Endothelial cell of umbilical vein (primary cell): ENCODE measurements around the gene NKAIN4. TPM values are rescaled to one million over a fixed set of nuclear protein-coding genes. Genes with fewer than 3 reads are reported as not detected.

ENCODE experiments used
- BruUV-seq: library from RNA; stranded (reverse); fragments of 400-500 nt; replicated peaks from 2 replicates; lab custom pipeline; 2021; lab: Mats Ljungman, UMichigan
- CTCF ChIA-PET: fragments of 300-600, 350-600 bp; sonication (Branson Sonifier 250); formaldehyde crosslinking; loops from one replicate; lab custom pipeline; 2021; ENCODE audit warnings: antibody characterized with exemption, inconsistent platforms; lab: Charles Lee
- POLR2A ChIA-PET: fragments of 300-600, 350-600 bp; sonication (Branson Sonifier 250); formaldehyde crosslinking; loops from one replicate; lab custom pipeline; 2021; ENCODE audit warnings: antibody characterized with exemption, inconsistent platforms; lab: Charles Lee
- DNase-seq: peaks from one replicate; pipeline ENCODE4 v3.0.0-alpha.2; 2011; ENCODE audit warnings: low read depth, low spot score
- FAIRE-seq: peaks from 2 replicates; lab custom pipeline; 2011; peaks lifted over from hg19 to GRCh38; lab: Jason Lieb, UNC
- H2AFZ ChIP-seq: 2 replicates; pipeline ENCODE4 v1.6.0; 2012; ENCODE audit warnings: low read depth, low read length, control low read depth, inconsistent platforms
- H3K27ac ChIP-seq: 2 replicates; pipeline ENCODE4 v1.5.1; 2011; ENCODE audit warnings: low read depth, mild to moderate bottlenecking, control low read depth, low read length, moderate library complexity; ENCODE audit not compliant: insufficient read depth
- H3K27me3 ChIP-seq, 2 experiments: 2 replicates each; pipeline versions ENCODE4 v1.6.0 to v1.6.1; 2011; ENCODE audit warnings: low read length in 2 of 2, mixed read lengths in 1 of 2; ENCODE audit not compliant: control insufficient read depth in 2 of 2, insufficient read depth in 2 of 2
- H3K36me3 ChIP-seq, 2 experiments: 2 replicates in 1 of 2; 3 replicates in 1 of 2; pipeline ENCODE4 v1.5.1; 2011; ENCODE audit warnings: low read length in 2 of 2, mild to moderate bottlenecking in 1 of 2, moderate library complexity in 1 of 2; ENCODE audit not compliant: control insufficient read depth in 2 of 2, insufficient read depth in 2 of 2; ENCODE audit errors: extremely low read depth in 1 of 2
- H3K4me1 ChIP-seq: 3 replicates; pipeline ENCODE4 v1.5.1; 2011; ENCODE audit warnings: mild to moderate bottlenecking, low read length; ENCODE audit not compliant: control insufficient read depth, insufficient read depth; ENCODE audit errors: extremely low read depth
- H3K4me2 ChIP-seq: 2 replicates; pipeline ENCODE4 v1.6.1; 2011; ENCODE audit warnings: low read length, control low read depth, mixed read lengths; ENCODE audit not compliant: insufficient read depth
- H3K4me3 ChIP-seq, 3 experiments: fragments of 200-600 bp in 1 of 3; sonication (generic), shearing (Covaris generic) in 1 of 3; replicated peaks in 1 of 3; 2 replicates each; pipeline ENCODE4 v1.5.1; 2011 to 2016; ENCODE audit warnings: control low read depth in 3 of 3, low read length in 3 of 3, mild to moderate bottlenecking in 2 of 3, inconsistent platforms in 1 of 3, low read depth in 1 of 3, moderate library complexity in 1 of 3; ENCODE audit not compliant: insufficient read depth in 1 of 3
- H3K79me2 ChIP-seq: 2 replicates; pipeline ENCODE4 v1.6.0; 2012; ENCODE audit warnings: low read length, inconsistent platforms; ENCODE audit not compliant: control insufficient read depth, insufficient read depth
- H3K9ac ChIP-seq: replicated peaks from 2 replicates; pipeline ENCODE3; 2011; ENCODE audit warnings: low read length, control low read depth; ENCODE audit not compliant: insufficient read depth; ENCODE audit errors: extremely low read depth
- H3K9me1 ChIP-seq: replicated peaks from 3 replicates; pipeline ENCODE4 v1.6.0; 2011; ENCODE audit warnings: mild to moderate bottlenecking, low read length; ENCODE audit not compliant: control insufficient read depth, insufficient read depth; ENCODE audit errors: extremely low read depth
- H3K9me3 ChIP-seq: replicated peaks from 2 replicates; pipeline ENCODE4 v1.5.1; 2012; ENCODE audit warnings: low read length, inconsistent platforms; ENCODE audit not compliant: control insufficient read depth, insufficient read depth
- H4K20me1 ChIP-seq: replicated peaks from 2 replicates; pipeline ENCODE3; 2011; ENCODE audit warnings: mild to moderate bottlenecking, low read length; ENCODE audit not compliant: control insufficient read depth, insufficient read depth; ENCODE audit errors: extremely low read depth
- CTCF ChIP-seq, 2 donors: IDR thresholded peaks; 1 replicate in 1 of 2; 2 replicates in 1 of 2; pipeline ENCODE4 v1.5.1; 2011; ENCODE audit warnings: low read length in 2 of 2, mild to moderate bottlenecking in 2 of 2, moderate library complexity in 2 of 2, control low read depth in 1 of 2, inconsistent platforms in 1 of 2, low read depth in 1 of 2; ENCODE audit not compliant: insufficient read depth in 1 of 2; ENCODE audit errors: extremely low read depth in 1 of 2
- EZH2 ChIP-seq: IDR thresholded peaks from 2 replicates; pipeline ENCODE4 v1.6.1; 2012; ENCODE audit warnings: borderline replicate concordance, low read depth, mild to moderate bottlenecking, moderate library complexity, low read length, inconsistent platforms; ENCODE audit not compliant: severe bottlenecking
- FOS ChIP-seq: IDR thresholded peaks from 2 replicates; pipeline ENCODE4 v1.6.1; 2011; ENCODE audit warnings: mild to moderate bottlenecking, low read length, moderate library complexity, borderline replicate concordance; ENCODE audit not compliant: insufficient read depth
- GATA2 ChIP-seq: IDR thresholded peaks from 2 replicates; pipeline ENCODE4 v1.7.0; 2011; ENCODE audit warnings: low read depth, mild to moderate bottlenecking, moderate library complexity, mixed read lengths, low read length; ENCODE audit not compliant: insufficient read length, insufficient read depth
- JUN ChIP-seq: IDR thresholded peaks from 2 replicates; pipeline ENCODE4 v1.6.1; 2011; ENCODE audit warnings: borderline replicate concordance, low read depth; ENCODE audit not compliant: insufficient read length, insufficient read depth
- MAX ChIP-seq: IDR thresholded peaks from 2 replicates; pipeline ENCODE4 v1.6.1; 2011; ENCODE audit not compliant: insufficient read depth, insufficient read length
- MYC ChIP-seq: IDR thresholded peaks from one replicate; pipeline ENCODE4 v1.6.1; 2011; ENCODE audit warnings: mild to moderate bottlenecking, low read depth, low read length
- POLR2A ChIP-seq: IDR thresholded peaks from 2 replicates; pipeline ENCODE4 v1.6.1; 2012; ENCODE audit warnings: low read depth, mild to moderate bottlenecking, control low read depth, low read length
- POLR2AphosphoS5 ChIP-seq: IDR thresholded peaks from 2 replicates; pipeline ENCODE4 v1.6.1; 2012; ENCODE audit warnings: low read depth, mild to moderate bottlenecking, control low read depth, low read length, moderate library complexity; ENCODE audit not compliant: insufficient read depth
- dilution Hi-C: fragments of 300-500 bp; cut with MboI; formaldehyde crosslinking; loops from one replicate; pipeline ENCODE4 v1.15.0; 2019; ENCODE audit warnings: low sequenced_read_pairs; ENCODE audit not compliant: extremely low pct_ligation_motif_present
- intact Hi-C: fragments of 100-400 bp; cut with micrococcal nuclease; formaldehyde crosslinking; loops from one replicate; pipeline ENCODE4 v1.10.0; 2022
- polyA plus RNA-seq, 4 experiments: library from polyadenylated mRNA; depleted of rRNA in 3 of 4; stranded (reverse) in 3 of 4; unstranded in 1 of 4; fragments of >200 nt; gene quantifications; 2 replicates each; pipeline versions ENCODE4 v1.2.1 to v1.2.3, GENCODE V29; 2011 to 2012; ENCODE audit warnings: missing spikeins in 1 of 4
- total RNA-seq: library from RNA; stranded (reverse); gene quantifications from 2 replicates; pipeline ENCODE4 v1.2.3, GENCODE V29; 2021

NKAIN4 gene
- total and polyA plus RNA-seq, 2 donors (not counting 3 experiments of a cell fraction or from before 2014, with no cell fraction given) = 0.04 TPM; not detected in 1

- no TSS peak for BruUV-seq
- ChIA-PET CTCF (interaction anchor here (2.3 kb wide), 1 partner anchor 32 kb away, joined by 8 read pairs; no protein-coding TSS in a partner anchor), POLR2A (no interaction called here)
- Histone ChIP-seq H3K36me3 (peaks cover 0 to 9% of the 10 kb centered on the region in 2 experiments), H3K79me2 (no peaks in the 10 kb centered on the region), H3K4me2 (no peak overlapping the region), H3K27ac (no peak overlapping the region), H3K27me3 (no peaks in the 10 kb centered on the region), H3K9me1 (no peaks in the 10 kb centered on the region), H4K20me1 (no peaks in the 10 kb centered on the region), H3K4me1 (no peaks in the 10 kb centered on the region), H2AFZ (no peak overlapping the region), H3K9ac (no peak overlapping the region), H3K9me3 (no peaks in the 10 kb centered on the region), H3K4me3 (no peak overlapping the region)
- intact Hi-C loops = no loop called here
- dilution Hi-C loops = no loop called here
- FAIRE-seq (no peak), DNase-seq (no peak)
- TF ChIP-seq FOS = no peak
- TF ChIP-seq GATA2 = no peak
- no peak for TF ChIP-seq CTCF (IDR thresholded peaks at IDR 0.05; ENCODE audit: extremely low read depth in 1 of 2, insufficient read depth in 1 of 2, low read depth in 1 of 2, low read length in 2 of 2)
- TF ChIP-seq MAX = no peak
- TF ChIP-seq MYC = no peak
- TF ChIP-seq POLR2A = no peak
- TF ChIP-seq POLR2AphosphoS5 = no peak
- no peak for TF ChIP-seq EZH2
- TF ChIP-seq JUN = no peak
Measured at GRCh38 chr20:63191400-63191799, 62.9 kb downstream of the NKAIN4 start.
